Panc1 (cell line): Measurements from ENCODE around the gene SORBS1.

Source experiments
- TF ChIP-seq, protein P1 (sequence below): fragments of 450-650 bp; IDR thresholded peaks from 2 replicates; pipeline ENCODE4 v1.5.1; 2017; ENCODE audit warnings: mild to moderate bottlenecking
- TF ChIP-seq, protein P2 (sequence below), 2 experiments: IDR thresholded peaks; 2 replicates each; pipeline ENCODE4 v1.6.1; 2011 to 2012; ENCODE audit warnings: low read depth in 2 of 2, control low read depth in 1 of 2, low read length in 1 of 2, mild to moderate bottlenecking in 1 of 2, moderate library complexity in 1 of 2; ENCODE audit not compliant: insufficient read depth in 1 of 2

DNA sequence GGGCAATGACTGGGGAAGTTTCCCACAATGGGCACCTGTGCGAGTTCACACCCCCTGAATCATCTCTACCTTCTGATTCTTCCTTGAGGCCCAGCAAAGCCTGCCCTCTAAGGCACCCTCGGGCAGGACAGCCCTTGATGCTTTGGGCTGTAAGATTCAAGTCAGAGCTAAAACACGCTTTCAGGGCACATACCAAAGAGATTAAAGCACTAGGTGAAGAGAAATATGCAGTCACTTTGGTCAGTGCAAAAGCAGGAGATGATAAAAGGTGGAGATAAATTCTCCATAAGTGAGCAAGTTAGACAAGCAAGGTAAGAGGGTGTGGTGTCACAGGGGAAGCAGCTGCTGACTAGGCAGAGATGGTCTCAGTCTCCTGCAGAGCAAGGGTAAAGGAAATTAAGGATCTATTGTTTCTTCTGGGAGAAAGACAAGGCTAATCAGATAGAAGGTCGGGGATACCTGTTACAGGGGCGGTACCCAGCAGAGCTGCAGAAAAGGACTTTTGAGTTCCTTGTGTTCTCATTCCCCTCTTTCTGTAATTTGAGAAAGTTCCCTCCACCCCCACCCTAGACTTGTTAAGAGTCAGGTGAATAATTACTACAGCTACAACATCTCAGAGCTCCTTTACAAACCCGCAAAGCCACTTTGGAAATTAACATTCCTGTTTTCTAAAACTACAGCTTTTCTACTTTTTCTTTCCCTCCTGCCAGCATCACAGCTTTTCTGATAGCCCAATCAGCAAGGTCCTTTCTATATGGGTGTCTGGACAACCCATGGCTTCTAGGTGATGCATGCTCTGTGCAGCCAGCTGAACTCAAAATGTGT is 296.7 kb downstream of the SORBS1 start:
- TF ChIP-seq, protein P1, sequence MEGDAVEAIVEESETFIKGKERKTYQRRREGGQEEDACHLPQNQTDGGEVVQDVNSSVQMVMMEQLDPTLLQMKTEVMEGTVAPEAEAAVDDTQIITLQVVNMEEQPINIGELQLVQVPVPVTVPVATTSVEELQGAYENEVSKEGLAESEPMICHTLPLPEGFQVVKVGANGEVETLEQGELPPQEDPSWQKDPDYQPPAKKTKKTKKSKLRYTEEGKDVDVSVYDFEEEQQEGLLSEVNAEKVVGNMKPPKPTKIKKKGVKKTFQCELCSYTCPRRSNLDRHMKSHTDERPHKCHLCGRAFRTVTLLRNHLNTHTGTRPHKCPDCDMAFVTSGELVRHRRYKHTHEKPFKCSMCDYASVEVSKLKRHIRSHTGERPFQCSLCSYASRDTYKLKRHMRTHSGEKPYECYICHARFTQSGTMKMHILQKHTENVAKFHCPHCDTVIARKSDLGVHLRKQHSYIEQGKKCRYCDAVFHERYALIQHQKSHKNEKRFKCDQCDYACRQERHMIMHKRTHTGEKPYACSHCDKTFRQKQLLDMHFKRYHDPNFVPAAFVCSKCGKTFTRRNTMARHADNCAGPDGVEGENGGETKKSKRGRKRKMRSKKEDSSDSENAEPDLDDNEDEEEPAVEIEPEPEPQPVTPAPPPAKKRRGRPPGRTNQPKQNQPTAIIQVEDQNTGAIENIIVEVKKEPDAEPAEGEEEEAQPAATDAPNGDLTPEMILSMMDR, result no peak
- TF ChIP-seq, protein P2, sequence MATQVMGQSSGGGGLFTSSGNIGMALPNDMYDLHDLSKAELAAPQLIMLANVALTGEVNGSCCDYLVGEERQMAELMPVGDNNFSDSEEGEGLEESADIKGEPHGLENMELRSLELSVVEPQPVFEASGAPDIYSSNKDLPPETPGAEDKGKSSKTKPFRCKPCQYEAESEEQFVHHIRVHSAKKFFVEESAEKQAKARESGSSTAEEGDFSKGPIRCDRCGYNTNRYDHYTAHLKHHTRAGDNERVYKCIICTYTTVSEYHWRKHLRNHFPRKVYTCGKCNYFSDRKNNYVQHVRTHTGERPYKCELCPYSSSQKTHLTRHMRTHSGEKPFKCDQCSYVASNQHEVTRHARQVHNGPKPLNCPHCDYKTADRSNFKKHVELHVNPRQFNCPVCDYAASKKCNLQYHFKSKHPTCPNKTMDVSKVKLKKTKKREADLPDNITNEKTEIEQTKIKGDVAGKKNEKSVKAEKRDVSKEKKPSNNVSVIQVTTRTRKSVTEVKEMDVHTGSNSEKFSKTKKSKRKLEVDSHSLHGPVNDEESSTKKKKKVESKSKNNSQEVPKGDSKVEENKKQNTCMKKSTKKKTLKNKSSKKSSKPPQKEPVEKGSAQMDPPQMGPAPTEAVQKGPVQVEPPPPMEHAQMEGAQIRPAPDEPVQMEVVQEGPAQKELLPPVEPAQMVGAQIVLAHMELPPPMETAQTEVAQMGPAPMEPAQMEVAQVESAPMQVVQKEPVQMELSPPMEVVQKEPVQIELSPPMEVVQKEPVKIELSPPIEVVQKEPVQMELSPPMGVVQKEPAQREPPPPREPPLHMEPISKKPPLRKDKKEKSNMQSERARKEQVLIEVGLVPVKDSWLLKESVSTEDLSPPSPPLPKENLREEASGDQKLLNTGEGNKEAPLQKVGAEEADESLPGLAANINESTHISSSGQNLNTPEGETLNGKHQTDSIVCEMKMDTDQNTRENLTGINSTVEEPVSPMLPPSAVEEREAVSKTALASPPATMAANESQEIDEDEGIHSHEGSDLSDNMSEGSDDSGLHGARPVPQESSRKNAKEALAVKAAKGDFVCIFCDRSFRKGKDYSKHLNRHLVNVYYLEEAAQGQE (IDR thresholded peaks at IDR 0.05; ENCODE audit: insufficient read depth in 1 of 2, low read depth in 2 of 2, low read length in 1 of 2), result no peak
